Measurements from ENCODE around the gene ANGPTL8.

The ANGPTL8 gene

GRCh38 chr19:11203194-11204075, 36.0 kb upstream of the ANGPTL8 start:
- no peak for DNase-seq (ENCODE audit: low read depth)

- DNase-seq (ENCODE audit: low read depth) = no peak
Measured at GRCh38 chr19:11204076-11204602, 35.3 kb upstream of the ANGPTL8 start.

GRCh38 chr19:11204943-11205349, 34.5 kb upstream of the ANGPTL8 start:
- DNase-seq (ENCODE audit: low read depth) = no peak

GRCh38 chr19:11205939-11206570, 33.4 kb upstream of the ANGPTL8 start:
- no peak for DNase-seq (ENCODE audit: low read depth)

GRCh38 chr19:11208561-11209471, 30.6 kb upstream of the ANGPTL8 start:
- no peak for DNase-seq (ENCODE audit: low read depth)

GRCh38 chr19:11209839-11210655, 29.4 kb upstream of the ANGPTL8 start:
- DNase-seq (ENCODE audit: low read depth) = no peak

- no peak for DNase-seq (ENCODE audit: low read depth)
Measured at GRCh38 chr19:11210656-11210928, 28.8 kb upstream of the ANGPTL8 start.

- no peak for DNase-seq (ENCODE audit: low read depth)
Measured at GRCh38 chr19:11214387-11214786, 25.0 kb upstream of the ANGPTL8 start.

GRCh38 chr19:11221082-11221598, 18.3 kb upstream of the ANGPTL8 start:
- no peak for DNase-seq (ENCODE audit: low read depth)

- DNase-seq (ENCODE audit: low read depth) = no peak
Measured at GRCh38 chr19:11223200-11223599, 16.2 kb upstream of the ANGPTL8 start.

GRCh38 chr19:11224429-11224828, 15.0 kb upstream of the ANGPTL8 start:
- no peak for DNase-seq (ENCODE audit: low read depth)

GRCh38 chr19:11225172-11225571, 14.2 kb upstream of the ANGPTL8 start:
- DNase-seq (ENCODE audit: low read depth) = no peak

GRCh38 chr19:11225815-11226214, 13.6 kb upstream of the ANGPTL8 start:
- DNase-seq (ENCODE audit: low read depth) = no peak

GRCh38 chr19:11226716-11227166, 12.7 kb upstream of the ANGPTL8 start:
- no peak for DNase-seq (ENCODE audit: low read depth)

- DNase-seq (ENCODE audit: low read depth) = no peak
Measured at GRCh38 chr19:11227195-11227886, 12.1 kb upstream of the ANGPTL8 start.

GRCh38 chr19:11230621-11231386, 8.6 kb upstream of the ANGPTL8 start:
- no peak for DNase-seq (ENCODE audit: low read depth)

GRCh38 chr19:11232555-11232954, 6.9 kb upstream of the ANGPTL8 start:
- DNase-seq (ENCODE audit: low read depth) = no peak

- DNase-seq (ENCODE audit: low read depth) = no peak
Measured at GRCh38 chr19:11233073-11233472, 6.3 kb upstream of the ANGPTL8 start.

GRCh38 chr19:11234486-11235075, 4.8 kb upstream of the ANGPTL8 start:
- DNase-seq (ENCODE audit: low read depth) = no peak
